Measurements from ENCODE around the gene ANKS1A. TPM values are rescaled to one million over a fixed set of nuclear protein-coding genes. Genes with fewer than 3 reads are reported as not detected.

ANKS1A gene
- polyA plus RNA-seq, 4 donors, result 6.5 to 29.9 (median 10.8) TPM

GRCh38 chr6:34859951-34860350, 29.1 kb upstream of the ANKS1A start:
- WGBS, 3 donors, result 88 to 92% (median 92%) methylated on average over 4 of the region's 4 CpGs
- H3K36me3 ChIP-seq (ENCODE audit: control insufficient read depth in 3 of 3, insufficient read depth in 2 of 3, low read depth in 1 of 3, low read length in 3 of 3), result peaks cover 22 to 62% (median 24%) of the 10 kb centered on the region in 3 donors
- DNase-seq (no peak), FAIRE-seq (no peak)
- H3K27ac ChIP-seq (ENCODE audit: low read depth in 1 of 3, low read length in 2 of 3), result no peak overlapping the region
- no peak overlapping the region for H3K4me3 ChIP-seq (ENCODE audit: low read depth in 1 of 3, low read length in 3 of 3)
- H3K9me3 ChIP-seq (ENCODE audit: control insufficient read depth in 2 of 2, insufficient read depth in 1 of 2, low read depth in 1 of 2, low read length in 1 of 2), result no peaks in the 10 kb centered on the region
- H3K27me3 ChIP-seq (ENCODE audit: control insufficient read depth in 3 of 3, insufficient read depth in 3 of 3, low read length in 3 of 3), result no peaks in the 10 kb centered on the region
- H3K4me1 ChIP-seq (ENCODE audit: control insufficient read depth in 3 of 3, insufficient read depth in 2 of 3, low read depth in 1 of 3, low read length in 2 of 3), result no peaks in the 10 kb centered on the region

- 83 to 100% (median 93%) methylated on average over 1 of the region's 1 CpG for WGBS, 3 donors
- no peak for FAIRE-seq
- peaks cover 20 to 56% (median 22%) of the 10 kb centered on the region in 3 donors for H3K36me3 ChIP-seq (ENCODE audit: control insufficient read depth in 3 of 3, insufficient read depth in 2 of 3, low read depth in 1 of 3, low read length in 3 of 3)
Measured at GRCh38 chr6:34860776-34861175, 28.3 kb upstream of the ANKS1A start.

GRCh38 chr6:34864007-34864406, 25.0 kb upstream of the ANKS1A start:
- no peak overlapping the region for H3K4me3 ChIP-seq (ENCODE audit: low read depth in 1 of 3, low read length in 3 of 3)
- H3K36me3 ChIP-seq (ENCODE audit: control insufficient read depth in 3 of 3, insufficient read depth in 2 of 3, low read depth in 1 of 3, low read length in 3 of 3), result peaks cover 12 to 55% (median 12%) of the 10 kb centered on the region in 3 donors
- DNase-seq (no peak), FAIRE-seq (no peak)
- no peaks in the 10 kb centered on the region for H3K9me3 ChIP-seq (ENCODE audit: control insufficient read depth in 2 of 2, insufficient read depth in 1 of 2, low read depth in 1 of 2, low read length in 1 of 2)
- WGBS, 3 donors, result 83 to 97% (median 97%) methylated on average over 4 of the region's 4 CpGs
- H3K4me1 ChIP-seq (ENCODE audit: control insufficient read depth in 3 of 3, insufficient read depth in 2 of 3, low read depth in 1 of 3, low read length in 2 of 3), result no peaks in the 10 kb centered on the region
- no peaks in the 10 kb centered on the region for H3K27me3 ChIP-seq (ENCODE audit: control insufficient read depth in 3 of 3, insufficient read depth in 3 of 3, low read length in 3 of 3)
- H3K27ac ChIP-seq (ENCODE audit: low read depth in 1 of 3, low read length in 2 of 3), result no peak overlapping the region

More at GRCh38 chr6:34860776-34861175, 28.3 kb upstream of the ANKS1A start:
- Histone ChIP-seq H3K4me3 (ENCODE audit: low read depth in 1 of 3, low read length in 3 of 3) (no peak overlapping the region), H3K27me3 (ENCODE audit: control insufficient read depth in 3 of 3, insufficient read depth in 3 of 3, low read length in 3 of 3) (no peaks in the 10 kb centered on the region), H3K27ac (ENCODE audit: low read depth in 1 of 3, low read length in 2 of 3) (no peak overlapping the region), H3K9me3 (ENCODE audit: control insufficient read depth in 2 of 2, insufficient read depth in 1 of 2, low read depth in 1 of 2, low read length in 1 of 2) (no peaks in the 10 kb centered on the region), H3K4me1 (ENCODE audit: control insufficient read depth in 3 of 3, insufficient read depth in 2 of 3, low read depth in 1 of 3, low read length in 2 of 3) (no peaks in the 10 kb centered on the region)
- DNase-seq, result no peak

- Histone ChIP-seq H3K4me3 (ENCODE audit: low read depth in 1 of 3, low read length in 3 of 3) (no peak overlapping the region), H3K4me1 (ENCODE audit: control insufficient read depth in 3 of 3, insufficient read depth in 2 of 3, low read depth in 1 of 3, low read length in 2 of 3) (no peaks in the 10 kb centered on the region), H3K27ac (ENCODE audit: low read depth in 1 of 3, low read length in 2 of 3) (no peak overlapping the region), H3K9me3 (ENCODE audit: control insufficient read depth in 2 of 2, insufficient read depth in 1 of 2, low read depth in 1 of 2, low read length in 1 of 2) (no peaks in the 10 kb centered on the region), H3K27me3 (ENCODE audit: control insufficient read depth in 3 of 3, insufficient read depth in 3 of 3, low read length in 3 of 3) (no peaks in the 10 kb centered on the region), H3K36me3 (ENCODE audit: control insufficient read depth in 3 of 3, insufficient read depth in 2 of 3, low read depth in 1 of 3, low read length in 3 of 3) (peaks cover 5 to 52% (median 12%) of the 10 kb centered on the region in 3 donors)
- WGBS, 3 donors, result 76 to 89% (median 82%) methylated on average over 3 of the region's 3 CpGs
- FAIRE-seq, result no peak
- no peak for DNase-seq
Measured at GRCh38 chr6:34865107-34865506, 23.9 kb upstream of the ANKS1A start.

- H3K27me3 ChIP-seq (ENCODE audit: control insufficient read depth in 3 of 3, insufficient read depth in 3 of 3, low read length in 3 of 3), result no peaks in the 10 kb centered on the region
- FAIRE-seq (no peak), DNase-seq (no peak)
- H3K9me3 ChIP-seq (ENCODE audit: control insufficient read depth in 2 of 2, insufficient read depth in 1 of 2, low read depth in 1 of 2, low read length in 1 of 2), result no peaks in the 10 kb centered on the region
- no peak overlapping the region for H3K4me3 ChIP-seq (ENCODE audit: low read depth in 1 of 3, low read length in 3 of 3)
- H3K4me1 ChIP-seq (ENCODE audit: control insufficient read depth in 3 of 3, insufficient read depth in 2 of 3, low read depth in 1 of 3, low read length in 2 of 3), result no peaks in the 10 kb centered on the region
- peaks cover 7 to 52% (median 16%) of the 10 kb centered on the region in 3 donors for H3K36me3 ChIP-seq (ENCODE audit: control insufficient read depth in 3 of 3, insufficient read depth in 2 of 3, low read depth in 1 of 3, low read length in 3 of 3)
- H3K27ac ChIP-seq (ENCODE audit: low read depth in 1 of 3, low read length in 2 of 3), result no peak overlapping the region
- 79 to 83% (median 82%) methylated on average over 3 of the region's 3 CpGs for WGBS, 3 donors
Measured at GRCh38 chr6:34866509-34866908, 22.5 kb upstream of the ANKS1A start.

GRCh38 chr6:34867484-34867883, 21.6 kb upstream of the ANKS1A start:
- no peaks in the 10 kb centered on the region for H3K27me3 ChIP-seq (ENCODE audit: control insufficient read depth in 3 of 3, insufficient read depth in 3 of 3, low read length in 3 of 3)
- DNase-seq (peak in 1 of 2 donors; percentile 20), FAIRE-seq (no peak)
- no peak overlapping the region for H3K27ac ChIP-seq (ENCODE audit: low read depth in 1 of 3, low read length in 2 of 3)
- H3K4me3 ChIP-seq (ENCODE audit: low read depth in 1 of 3, low read length in 3 of 3), result no peak overlapping the region
- no peaks in the 10 kb centered on the region for H3K4me1 ChIP-seq (ENCODE audit: control insufficient read depth in 3 of 3, insufficient read depth in 2 of 3, low read depth in 1 of 3, low read length in 2 of 3)
- WGBS, 3 donors, result 93 to 96% (median 94%) methylated on average over 3 of the region's 3 CpGs
- peaks cover 7 to 54% (median 21%) of the 10 kb centered on the region in 3 donors for H3K36me3 ChIP-seq (ENCODE audit: control insufficient read depth in 3 of 3, insufficient read depth in 2 of 3, low read depth in 1 of 3, low read length in 3 of 3)
- H3K9me3 ChIP-seq (ENCODE audit: control insufficient read depth in 2 of 2, insufficient read depth in 1 of 2, low read depth in 1 of 2, low read length in 1 of 2), result no peaks in the 10 kb centered on the region

GRCh38 chr6:34871853-34872252, 17.2 kb upstream of the ANKS1A start:
- no peak overlapping the region for H3K27ac ChIP-seq (ENCODE audit: low read depth in 1 of 3, low read length in 2 of 3)
- FAIRE-seq, result no peak
- peaks cover 11 to 50% (median 33%) of the 10 kb centered on the region in 3 donors for H3K36me3 ChIP-seq (ENCODE audit: control insufficient read depth in 3 of 3, insufficient read depth in 2 of 3, low read depth in 1 of 3, low read length in 3 of 3)
- H3K9me3 ChIP-seq (ENCODE audit: control insufficient read depth in 2 of 2, insufficient read depth in 1 of 2, low read depth in 1 of 2, low read length in 1 of 2), result no peaks in the 10 kb centered on the region
- H3K4me3 ChIP-seq (ENCODE audit: low read depth in 1 of 3, low read length in 3 of 3), result no peak overlapping the region
- DNase-seq, result no peak
- peaks cover 0 to 12% (median 0%) of the 10 kb centered on the region in 3 donors for H3K4me1 ChIP-seq (ENCODE audit: control insufficient read depth in 3 of 3, insufficient read depth in 2 of 3, low read depth in 1 of 3, low read length in 2 of 3)
- no peaks in the 10 kb centered on the region for H3K27me3 ChIP-seq (ENCODE audit: control insufficient read depth in 3 of 3, insufficient read depth in 3 of 3, low read length in 3 of 3)
- 91 to 95% (median 92%) methylated on average over 4 of the region's 4 CpGs for WGBS, 3 donors

- no peak for FAIRE-seq
- H3K4me3 ChIP-seq (ENCODE audit: low read depth in 1 of 3, low read length in 3 of 3), result no peak overlapping the region
- H3K36me3 ChIP-seq (ENCODE audit: control insufficient read depth in 3 of 3, insufficient read depth in 2 of 3, low read depth in 1 of 3, low read length in 3 of 3), result peaks cover 13 to 47% (median 32%) of the 10 kb centered on the region in 3 donors
- DNase-seq, result no peak
- WGBS, 3 donors, result 74 to 89% (median 88%) methylated on average over 1 of the region's 1 CpG
- peaks cover 0 to 12% (median 0%) of the 10 kb centered on the region in 3 donors for H3K4me1 ChIP-seq (ENCODE audit: control insufficient read depth in 3 of 3, insufficient read depth in 2 of 3, low read depth in 1 of 3, low read length in 2 of 3)
- no peak overlapping the region for H3K27ac ChIP-seq (ENCODE audit: low read depth in 1 of 3, low read length in 2 of 3)
- H3K27me3 ChIP-seq (ENCODE audit: control insufficient read depth in 3 of 3, insufficient read depth in 3 of 3, low read length in 3 of 3), result no peaks in the 10 kb centered on the region
- H3K9me3 ChIP-seq (ENCODE audit: control insufficient read depth in 2 of 2, insufficient read depth in 1 of 2, low read depth in 1 of 2, low read length in 1 of 2), result no peaks in the 10 kb centered on the region
Measured at GRCh38 chr6:34872332-34872731, 16.7 kb upstream of the ANKS1A start.
